IPS-18c (cell line): ENCODE results near the gene GFOD1.
"Not testable (repeated sequence)": the region's sequence is repeated elsewhere in the genome, so short reads cannot be mapped to it uniquely, and the experiment has no call there.

Experiments
- H3K4me3 ChIP-seq: 2 replicates; pipeline ENCODE4 v1.7.0; 2013; ENCODE audit warnings: low read depth, mild to moderate bottlenecking, low read length, moderate library complexity; ENCODE audit not compliant: insufficient read depth
- H3K9me3 ChIP-seq: one replicate; pipeline ENCODE4 v1.6.1; 2013; ENCODE audit warnings: mild to moderate bottlenecking, low read length, moderate library complexity; ENCODE audit not compliant: control insufficient read depth, insufficient read depth

GFOD1 gene

GRCh38 chr6:13455552-13455966, 31.8 kb downstream of the GFOD1 start:
- no peak overlapping the region for H3K4me3 ChIP-seq
- H3K9me3 ChIP-seq, result no peaks in the 10 kb centered on the region

DNA sequence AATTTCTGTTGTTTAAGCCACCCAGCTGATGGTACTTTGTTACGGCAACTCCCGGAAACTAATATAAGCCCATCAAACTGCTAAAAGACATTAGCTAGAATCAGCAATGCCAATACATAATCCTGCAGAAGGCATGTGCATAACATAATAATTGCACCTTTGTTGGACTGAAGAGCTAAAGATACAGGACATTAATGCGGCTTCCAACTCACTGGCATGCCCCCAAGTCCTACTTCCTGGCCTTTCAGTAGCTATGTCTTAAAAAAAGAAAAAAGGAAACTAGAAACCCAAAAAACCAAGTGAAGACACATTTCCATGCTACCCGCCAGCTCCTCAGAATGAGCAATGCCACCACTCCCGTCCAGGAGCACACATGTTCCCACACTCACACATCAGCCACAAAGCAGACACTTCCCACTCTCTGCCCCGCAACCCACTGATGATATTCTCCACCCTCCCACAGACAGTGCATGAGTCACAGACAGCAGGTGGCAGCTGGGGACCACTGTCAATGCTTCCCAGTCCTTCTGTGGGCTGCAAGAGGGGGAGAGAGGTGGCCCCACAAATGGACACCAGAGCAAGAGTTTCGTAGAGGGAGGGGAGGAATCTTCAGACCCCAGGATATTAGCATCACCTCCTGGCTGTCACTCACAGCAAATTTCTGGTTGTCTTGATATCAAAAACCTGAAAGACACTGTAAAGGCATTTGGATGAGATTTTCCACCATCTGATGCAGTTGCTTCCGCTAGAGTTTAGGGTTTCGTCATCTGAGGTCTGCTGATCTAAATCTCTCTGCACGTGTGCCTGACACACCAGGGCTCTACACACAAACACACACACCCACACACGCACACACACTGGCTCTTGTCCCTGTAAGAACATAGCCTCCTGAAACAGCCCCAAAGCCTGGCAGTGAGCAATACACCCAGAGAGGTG, 32.8 kb downstream of the GFOD1 start:
- H3K9me3 ChIP-seq, result no peaks in the 10 kb centered on the region
- no peak overlapping the region for H3K4me3 ChIP-seq

DNA sequence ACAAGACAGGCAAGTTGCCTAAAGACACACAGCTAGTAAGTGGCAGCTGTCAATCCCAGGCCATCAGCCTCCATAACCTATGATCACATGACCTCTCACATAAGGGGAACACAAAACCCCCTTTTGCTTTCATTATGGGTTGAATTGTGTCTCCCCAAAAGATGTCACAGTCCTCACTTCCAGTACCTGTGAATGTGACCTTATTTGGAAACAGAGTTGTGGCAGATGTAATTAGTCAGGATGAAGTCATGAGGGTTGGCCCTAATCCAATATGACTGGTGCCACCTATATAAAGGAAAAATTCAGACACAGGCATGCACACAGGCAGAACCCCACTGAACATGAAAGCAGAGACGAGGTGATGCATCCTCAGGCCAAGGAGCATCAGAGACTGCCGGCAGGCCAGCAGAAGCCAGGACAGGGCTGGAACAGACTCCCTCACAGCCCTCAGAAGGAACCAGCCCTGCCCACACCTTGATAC, 33.6 kb downstream of the GFOD1 start:
- H3K4me3 ChIP-seq, result no peak overlapping the region
- H3K9me3 ChIP-seq, result no peaks in the 10 kb centered on the region

GRCh38 chr6:13453153-13453552, 34.2 kb downstream of the GFOD1 start:
- Histone ChIP-seq H3K9me3 (no peaks in the 10 kb centered on the region), H3K4me3 (no peak overlapping the region)

GRCh38 chr6:13452346-13453117, 34.9 kb downstream of the GFOD1 start:
- no peak overlapping the region for H3K4me3 ChIP-seq

DNA sequence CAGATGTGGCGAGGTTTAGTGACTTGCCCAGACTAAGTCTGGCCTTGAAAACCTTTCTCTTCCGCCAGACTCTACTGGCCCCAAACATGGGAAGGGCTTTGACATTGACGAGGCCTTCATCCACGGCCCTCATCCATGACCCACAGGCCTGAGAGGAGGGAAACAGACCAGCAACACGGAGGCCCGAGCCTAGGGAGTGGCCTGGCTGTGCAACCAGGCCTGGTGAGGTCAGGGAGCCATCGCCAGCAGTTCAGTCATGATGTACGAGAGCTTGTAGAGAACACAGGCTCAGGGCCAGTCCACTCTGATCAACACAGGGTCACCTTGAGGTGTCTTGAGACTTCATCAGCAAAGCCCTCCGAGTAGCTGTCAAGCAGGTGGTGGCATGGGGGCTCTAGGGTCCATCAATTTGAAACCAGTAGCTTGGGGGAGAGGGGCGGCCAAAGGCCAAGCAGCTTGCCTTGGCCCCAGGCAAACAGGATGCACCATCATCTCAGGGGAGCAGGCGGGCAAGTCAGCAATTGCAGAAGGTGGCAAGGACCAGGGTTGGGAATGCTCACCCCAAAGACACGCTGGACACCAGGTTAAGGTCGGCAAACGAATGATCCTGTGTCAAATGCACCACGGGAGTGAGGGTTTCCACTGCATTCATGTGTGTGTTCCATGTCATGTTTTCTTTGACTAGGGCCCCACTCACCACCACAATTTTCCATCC, 36.1 kb downstream of the GFOD1 start:
- no peaks in the 10 kb centered on the region for H3K9me3 ChIP-seq
- no peak overlapping the region for H3K4me3 ChIP-seq

More at GRCh38 chr6:13452346-13453117, 34.9 kb downstream of the GFOD1 start:
- no peaks in the 10 kb centered on the region for H3K9me3 ChIP-seq

GRCh38 chr6:13450628-13451027, 36.8 kb downstream of the GFOD1 start:
- H3K9me3 ChIP-seq, result no peaks in the 10 kb centered on the region

DNA sequence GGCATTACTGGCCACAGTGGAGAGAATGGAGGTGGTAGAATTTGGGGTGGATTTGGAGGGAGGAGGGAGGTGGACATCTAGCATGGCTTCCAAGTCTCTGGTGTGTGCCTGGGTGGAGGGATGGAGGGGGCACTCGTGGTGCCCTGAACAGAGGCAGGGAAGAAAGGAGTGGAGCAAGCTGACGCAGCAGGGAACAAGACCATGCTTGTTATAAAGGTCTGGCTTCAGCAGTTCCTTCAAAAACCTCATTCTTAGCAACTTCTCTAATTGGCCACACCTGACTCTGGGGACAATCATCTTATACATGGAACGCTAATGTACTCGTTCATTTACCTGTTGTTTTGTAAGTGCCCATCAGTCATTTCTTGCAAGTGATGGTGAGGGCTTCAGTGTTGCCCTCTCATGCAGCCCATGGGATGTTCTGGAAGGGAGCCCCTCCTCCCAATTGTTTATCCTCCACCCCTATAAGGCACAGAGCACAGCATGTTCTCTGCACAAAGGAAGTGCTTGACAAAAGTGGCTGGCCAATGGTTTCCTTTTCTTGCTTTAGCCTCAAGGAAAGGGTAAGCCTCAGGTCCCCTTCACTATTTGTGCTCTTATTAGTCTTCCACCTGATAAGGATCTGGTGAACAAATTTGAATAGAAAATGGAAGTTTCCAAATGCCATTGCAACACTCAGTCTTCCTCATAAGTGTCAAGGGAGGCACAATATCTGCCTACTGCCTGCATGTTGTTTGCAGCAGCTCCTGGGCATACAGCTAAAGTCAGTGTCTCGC, 39.3 kb downstream of the GFOD1 start:
- peaks cover 2% of the 10 kb centered on the region for H3K9me3 ChIP-seq
- no peak overlapping the region for H3K4me3 ChIP-seq

More at GRCh38 chr6:13450628-13451027, 36.8 kb downstream of the GFOD1 start:
- H3K4me3 ChIP-seq, result no peak overlapping the region

DNA sequence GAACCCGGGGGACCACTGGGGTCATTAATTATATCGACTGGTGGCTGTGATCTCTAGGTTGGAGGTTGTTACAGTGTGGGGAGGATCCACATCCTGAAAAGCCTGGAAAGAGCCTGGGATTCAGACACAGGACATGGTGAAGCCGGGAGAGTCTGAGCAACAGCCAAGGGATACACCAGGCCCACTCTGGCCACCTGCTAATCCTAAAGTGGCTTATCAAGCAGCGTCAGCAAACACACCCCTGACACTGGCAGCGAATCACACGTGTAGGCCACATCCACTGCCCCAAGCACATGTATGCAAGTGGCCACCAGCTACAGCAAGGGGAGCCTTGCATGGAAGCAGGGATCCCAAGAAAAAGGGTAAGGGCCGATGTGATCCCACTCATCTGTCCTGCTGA, 41.0 kb downstream of the GFOD1 start:
- Histone ChIP-seq H3K4me3 (no peak overlapping the region), H3K9me3 (peaks cover 2% of the 10 kb centered on the region)

- Histone ChIP-seq H3K4me3 (no peak overlapping the region), H3K9me3 (peaks cover 2% of the 10 kb centered on the region)
Observed at GRCh38 chr6:13445744-13446115, 41.7 kb downstream of the GFOD1 start.

GRCh38 chr6:13445005-13445743, 42.2 kb downstream of the GFOD1 start:
- H3K4me3 ChIP-seq, result no peak overlapping the region
- H3K9me3 ChIP-seq, result peaks cover 2% of the 10 kb centered on the region

- peaks cover 2% of the 10 kb centered on the region for H3K9me3 ChIP-seq
- H3K4me3 ChIP-seq, result no peak overlapping the region
Observed at GRCh38 chr6:13444604-13445003, 42.8 kb downstream of the GFOD1 start.

GRCh38 chr6:13443978-13444377, 43.4 kb downstream of the GFOD1 start:
- not testable (repeated sequence) for H3K9me3 ChIP-seq, H3K4me3 ChIP-seq

DNA sequence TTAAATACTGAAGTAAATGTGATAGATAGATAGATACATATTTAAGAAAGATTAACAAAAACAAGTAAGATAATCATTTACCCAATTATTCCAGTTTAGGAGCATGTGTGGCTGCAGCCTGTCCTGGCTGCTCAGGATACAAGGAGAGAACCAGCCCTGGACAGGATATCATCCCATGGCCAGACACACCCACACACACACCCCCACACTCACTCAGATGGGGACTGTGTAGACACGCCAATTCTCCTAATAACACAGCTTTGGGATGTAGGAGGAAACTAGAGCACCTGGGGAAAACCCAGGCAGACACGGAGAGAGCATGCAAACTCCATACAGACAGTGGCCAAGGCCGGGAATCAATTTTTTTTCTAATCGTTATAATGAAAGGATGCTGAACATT, 45.6 kb downstream of the GFOD1 start:
- H3K9me3 ChIP-seq, result peaks cover 2% of the 10 kb centered on the region
- no peak overlapping the region for H3K4me3 ChIP-seq

GRCh38 chr6:13439644-13440043, 47.8 kb downstream of the GFOD1 start:
- Histone ChIP-seq H3K9me3 (peaks cover 2% of the 10 kb centered on the region), H3K4me3 (no peak overlapping the region)

GRCh38 chr6:13438126-13438525, 49.3 kb downstream of the GFOD1 start:
- no peaks in the 10 kb centered on the region for H3K9me3 ChIP-seq
- no peak overlapping the region for H3K4me3 ChIP-seq
